Hepatocyte (in vitro differentiated cells): ENCODE data around the gene AIF1. TPM values are rescaled to one million over a fixed set of nuclear protein-coding genes. Genes with fewer than 3 reads are reported as not detected.

Experiments
- DNase-seq: peaks from one replicate; pipeline ENCODE4 v3.0.0-alpha.2; 2016; ENCODE audit warnings: low spot score
- H2AFZ ChIP-seq: fragments of 200-600 bp; sonication (generic); 2 replicates; pipeline ENCODE4 v1.6.0; 2016; ENCODE audit warnings: antibody characterized with exemption, mild to moderate bottlenecking
- H3K27ac ChIP-seq: fragments of 200-600 bp; sonication (generic); 2 replicates; pipeline ENCODE4 v1.5.1; 2016; ENCODE audit warnings: mild to moderate bottlenecking
- H3K27me3 ChIP-seq: fragments of 200-600 bp; sonication (generic); 2 replicates; pipeline ENCODE4 v1.6.1; 2016
- H3K36me3 ChIP-seq: fragments of 200-600 bp; sonication (generic); replicated peaks from 2 replicates; pipeline ENCODE4 v1.5.1; 2016; ENCODE audit warnings: low read depth; ENCODE audit not compliant: insufficient read depth
- H3K4me1 ChIP-seq: fragments of 200-600 bp; sonication (generic); 2 replicates; pipeline ENCODE4 v1.5.1; 2016; ENCODE audit warnings: mild to moderate bottlenecking, moderate library complexity; ENCODE audit not compliant: insufficient read depth
- H3K4me2 ChIP-seq: fragments of 200-600 bp; sonication (generic); 2 replicates; pipeline ENCODE4 v1.6.0; 2016
- H3K4me3 ChIP-seq: fragments of 200-600 bp; sonication (generic); 2 replicates; pipeline ENCODE4 v1.5.1; 2016; ENCODE audit warnings: mild to moderate bottlenecking
- H3K79me2 ChIP-seq: fragments of 200-600 bp; sonication (generic); 2 replicates; pipeline ENCODE4 v1.6.0; 2017; ENCODE audit warnings: mild to moderate bottlenecking
- H3K9me2 ChIP-seq: fragments of 200-600 bp; sonication (generic); replicated peaks from 2 replicates; pipeline ENCODE4 v1.6.0; 2017; ENCODE audit warnings: mild to moderate bottlenecking; ENCODE audit not compliant: insufficient read depth
- H3K9me3 ChIP-seq: fragments of 200-600 bp; sonication (generic); 2 replicates; pipeline ENCODE4 v1.5.1; 2016; ENCODE audit warnings: low read depth, mild to moderate bottlenecking
- H4K20me1 ChIP-seq: fragments of 200-600 bp; sonication (generic); 2 replicates; pipeline ENCODE4 v1.6.0; 2016; ENCODE audit warnings: mild to moderate bottlenecking; ENCODE audit not compliant: insufficient read depth, poor library complexity, severe bottlenecking
- CTCF ChIP-seq: fragments of 200-600 bp; sonication (generic); IDR thresholded peaks from 2 replicates; pipeline ENCODE4 v1.5.1; 2016; ENCODE audit warnings: antibody characterized with exemption, mild to moderate bottlenecking; ENCODE audit not compliant: poor library complexity
- EZH2 ChIP-seq: fragments of 200-600 bp; sonication (generic); IDR thresholded peaks from 2 replicates; pipeline ENCODE4 v1.6.1; 2016; ENCODE audit warnings: antibody characterized with exemption, mild to moderate bottlenecking, borderline replicate concordance
- EZH2phosphoT487 ChIP-seq: fragments of 200-600 bp; sonication (generic); IDR thresholded peaks from one replicate; pipeline ENCODE4 v1.6.1; 2018; ENCODE audit warnings: antibody characterized with exemption, mild to moderate bottlenecking, low read depth, moderate library complexity; ENCODE audit not compliant: unreplicated experiment, severe bottlenecking
- WGBS: methylation state at CpG from one replicate; pipeline ENCODE4 v1.1.6; 2016; ENCODE audit warnings: low lambda C conversion rate; ENCODE audit errors: missing lambda C conversion rate; 5-methylcytosine and 5-hydroxymethylcytosine counted together
- polyA plus RNA-seq: library from polyadenylated mRNA; unstranded; fragments of >200 nt; fragmentation: Nextera tagmentation; extraction: Ambion mirVana; gene quantifications from 2 replicates; pipeline ENCODE4 v1.2.1, GENCODE V29; 2016
- total RNA-seq: library from RNA; depleted of rRNA; stranded (reverse); fragments of >200 nt; gene quantifications from 2 replicates; pipeline ENCODE4 v1.2.3, GENCODE V29; 2014

The AIF1 gene
- total and polyA plus RNA-seq, 2 experiments from 2014 or later, result 4.6 to 7.2 TPM

- no peaks in the 10 kb centered on the region for H3K9me3 ChIP-seq
- peak overlapping the region; percentile 60 for H2AFZ ChIP-seq
- peak overlapping the region; percentile 47 for H3K4me3 ChIP-seq
- DNase-seq, result peak; percentile 44
- H3K27ac ChIP-seq, result peak overlapping the region; percentile 93
- no peaks in the 10 kb centered on the region for H3K9me2 ChIP-seq
- no peaks in the 10 kb centered on the region for H3K27me3 ChIP-seq
- H3K4me2 ChIP-seq, result peak overlapping the region; percentile 81
- H3K4me1 ChIP-seq, result peaks cover 26% of the 10 kb centered on the region
- H4K20me1 ChIP-seq, result peaks cover 5% of the 10 kb centered on the region
- TF ChIP-seq CTCF (no peak), EZH2phosphoT487 (no peak), EZH2 (no peak)
- H3K79me2 ChIP-seq, result peaks cover 76% of the 10 kb centered on the region
- no peaks in the 10 kb centered on the region for H3K36me3 ChIP-seq
- WGBS, result 35% methylated on average over 17 of the region's 17 CpGs
Measured at GRCh38 chr6:31663961-31664789, 49.1 kb downstream of the AIF1 start.

- DNase-seq, result peak; percentile 95
- Histone ChIP-seq H3K9me2 (no peaks in the 10 kb centered on the region), H3K36me3 (no peaks in the 10 kb centered on the region), H3K4me2 (peak within 1 kb of the TSS; percentile 81), H3K4me1 (peaks cover 19% of the 10 kb centered on the region), H3K4me3 (peak within 1 kb of the TSS; percentile 47), H3K27ac (peak within 1 kb of the TSS; percentile 93), H4K20me1 (no peaks in the 10 kb centered on the region), H3K27me3 (no peaks in the 10 kb centered on the region), H3K79me2 (peaks cover 68% of the 10 kb centered on the region), H2AFZ (peak within 1 kb of the TSS; percentile 60), H3K9me3 (no peaks in the 10 kb centered on the region)
- TF ChIP-seq CTCF (no peak), EZH2 (no peak), EZH2phosphoT487 (no peak)
- WGBS, result under 1% methylated on average over 39 of the region's 39 CpGs
Measured at GRCh38 chr6:31664790-31665500, 49.9 kb downstream of the AIF1 start, which contains the start of gene GPANK1. Gene GPANK1 (minus strand): TSS chr6:31664997. CDS start chr6:31664478, 519 bp downstream.

- peak within 1 kb of the TSS; percentile 45 for H2AFZ ChIP-seq
Measured at GRCh38 chr6:31665501-31666336, 50.7 kb downstream of the AIF1 start, which contains the start of gene CSNK2B. Gene CSNK2B (plus strand): TSS chr6:31666080. CDS start chr6:31666832, 752 bp downstream.

More at GRCh38 chr6:31665501-31666336, 50.7 kb downstream of the AIF1 start, which contains the start of gene CSNK2B:
- Histone ChIP-seq H4K20me1 (no peaks in the 10 kb centered on the region), H3K27me3 (no peaks in the 10 kb centered on the region), H3K36me3 (no peaks in the 10 kb centered on the region), H3K9me3 (no peaks in the 10 kb centered on the region), H3K79me2 (peaks cover 63% of the 10 kb centered on the region), H3K27ac (peak within 1 kb of the TSS; percentile 93), H3K4me1 (peaks cover 19% of the 10 kb centered on the region), H3K4me2 (peak within 1 kb of the TSS; percentile 95), H3K4me3 (peak within 1 kb of the TSS; percentile 76), H3K9me2 (no peaks in the 10 kb centered on the region)
- TF ChIP-seq EZH2phosphoT487, result no peak
- TF ChIP-seq EZH2, result no peak
- TF ChIP-seq CTCF, result no peak
- WGBS, result 1% methylated on average over 50 of the region's 63 CpGs
- peak; percentile 98 for DNase-seq
